B cell (primary cell): ENCODE measurements around the gene PUM2. TPM values are rescaled to one million over a fixed set of nuclear protein-coding genes. Genes with fewer than 3 reads are reported as not detected.

Experiments
- ATAC-seq: fragments of 200-7000 bp; cut with Tn5 transposase; one replicate; pipeline ENCODE4 v1.10.0; 2021; ENCODE audit warnings: low read depth, mild to moderate bottlenecking, moderate number of reproducible peaks, moderate library complexity
- CTCF ChIA-PET: fragments of 350-600 bp; sonication (Branson Sonifier 250); formaldehyde crosslinking; loops from one replicate; lab custom pipeline; 2021; ENCODE audit warnings: antibody characterized with exemption, inconsistent platforms; lab: Charles Lee
- POLR2A ChIA-PET: fragments of 350-600 bp; sonication (Branson Sonifier 250); formaldehyde crosslinking; loops from one replicate; lab custom pipeline; 2021; ENCODE audit warnings: antibody characterized with exemption; lab: Charles Lee
- DNase-seq: peaks from one replicate; pipeline ENCODE4 v3.0.0; 2013
- H2AFZ ChIP-seq: 2 replicates; pipeline ENCODE4 v1.6.1; 2012; ENCODE audit warnings: mild to moderate bottlenecking, low read depth, low read length; ENCODE audit not compliant: insufficient read depth, poor library complexity, severe bottlenecking
- H3K27ac ChIP-seq, 2 donors: 1 replicate in 1 of 2; 2 replicates in 1 of 2; pipeline ENCODE4 v1.5.1; 2012 to 2013; ENCODE audit warnings: low read length in 2 of 2, mild to moderate bottlenecking in 2 of 2, moderate library complexity in 1 of 2
- H3K27me3 ChIP-seq, 4 experiments: fragments of 200-600 bp in 1 of 4; sonication (generic) in 1 of 4; replicated peaks in 1 of 4; 1 replicate in 2 of 4; 2 replicates in 2 of 4; pipeline versions ENCODE4 v1.6.1 to v1.7.0; 2013 to 2016; ENCODE audit warnings: low read length in 3 of 4, mild to moderate bottlenecking in 2 of 4, mixed read lengths in 1 of 4, moderate library complexity in 1 of 4; ENCODE audit not compliant: insufficient read depth in 4 of 4, control insufficient read depth in 3 of 4; ENCODE audit errors: control extremely low read depth in 1 of 4
- H3K36me3 ChIP-seq, 2 experiments: replicated peaks in 1 of 2; 1 replicate in 1 of 2; 2 replicates in 1 of 2; pipeline versions ENCODE4 v1.6.1 to v1.7.1; 2013; ENCODE audit warnings: low read length in 1 of 2; ENCODE audit not compliant: insufficient read depth in 2 of 2, control insufficient read depth in 1 of 2; ENCODE audit errors: control extremely low read depth in 1 of 2, extremely low read depth in 1 of 2
- H3K4me1 ChIP-seq, 2 donors: fragments of 200-600 bp in 1 of 2; sonication (generic) in 1 of 2; 1 replicate in 1 of 2; 2 replicates in 1 of 2; pipeline versions ENCODE4 v1.5.1 to v1.6.1; 2013 to 2017; ENCODE audit warnings: low read length in 2 of 2; ENCODE audit not compliant: control insufficient read depth in 2 of 2, insufficient read depth in 2 of 2
- H3K4me2 ChIP-seq: replicated peaks from 2 replicates; pipeline ENCODE3; 2012; ENCODE audit warnings: mild to moderate bottlenecking, low read depth, low read length; ENCODE audit not compliant: poor library complexity, severe bottlenecking
- H3K4me3 ChIP-seq, 5 experiments: fragments of 200-600 bp in 1 of 5; sonication (generic) in 1 of 5; 1 replicate in 3 of 5; 2 replicates in 2 of 5; pipeline versions ENCODE4 v1.5.1 to v1.7.0; 2011 to 2016; ENCODE audit warnings: low read length in 4 of 5, mild to moderate bottlenecking in 4 of 5, low read depth in 2 of 5, control low read depth in 1 of 5, moderate library complexity in 1 of 5; ENCODE audit not compliant: insufficient read depth in 1 of 5; ENCODE audit errors: control extremely low read depth in 1 of 5, extremely low read depth in 1 of 5
- H3K79me2 ChIP-seq: fragments of 200-600 bp; sonication (generic); one replicate; pipeline ENCODE4 v1.6.0; 2016; ENCODE audit warnings: low read length; ENCODE audit not compliant: control insufficient read depth, insufficient read depth
- H3K9ac ChIP-seq: fragments of 200-600 bp; sonication (generic); 2 replicates; pipeline ENCODE4 v1.6.1; 2017; ENCODE audit warnings: mild to moderate bottlenecking, low read length, moderate library complexity
- H3K9me3 ChIP-seq, 3 donors: one replicate each; pipeline versions ENCODE4 v1.6.1 to v1.7.1; 2013; ENCODE audit warnings: low read length in 2 of 3; ENCODE audit not compliant: control insufficient read depth in 2 of 3, insufficient read depth in 1 of 3; ENCODE audit errors: control extremely low read depth in 1 of 3
- H4K20me1 ChIP-seq: 2 replicates; pipeline ENCODE4 v1.6.0; 2012; ENCODE audit warnings: mild to moderate bottlenecking, low read length; ENCODE audit not compliant: insufficient read depth, control insufficient read depth, poor library complexity, severe bottlenecking
- H3K27ac Mint-ChIP-seq: one replicate; pipeline ENCODE4 v1.8.0; 2021; ENCODE audit warnings: mixed read lengths
- H3K27me3 Mint-ChIP-seq: one replicate; pipeline ENCODE4 v1.8.0; 2021; ENCODE audit warnings: mixed read lengths
- H3K4me1 Mint-ChIP-seq: one replicate; pipeline ENCODE4 v1.8.0; 2021; ENCODE audit warnings: mixed read lengths
- H3K4me3 Mint-ChIP-seq: one replicate; pipeline ENCODE4 v1.8.0; 2021; ENCODE audit warnings: mixed read lengths
- H3K9me3 Mint-ChIP-seq: one replicate; pipeline ENCODE4 v1.8.0; 2022; ENCODE audit warnings: mixed read lengths; ENCODE audit not compliant: insufficient read depth
- CTCF ChIP-seq: fragments of 200-600 bp; IDR thresholded peaks from one replicate; pipeline ENCODE4 v1.8.0; 2022; ENCODE audit warnings: antibody characterized with exemption, mild to moderate bottlenecking
- EZH2 ChIP-seq: IDR thresholded peaks from 2 replicates; pipeline ENCODE4 v1.6.1; 2012; ENCODE audit warnings: borderline replicate concordance, low read depth, mild to moderate bottlenecking, moderate library complexity, low read length; ENCODE audit not compliant: insufficient read depth, poor library complexity, severe bottlenecking
- WGBS: methylation state at CpG from one replicate; pipeline ENCODE4 v1.1.5; 2013; ENCODE audit warnings: missing lambda C conversion rate; ENCODE audit not compliant: insufficient coverage; 5-methylcytosine and 5-hydroxymethylcytosine counted together
- intact Hi-C: fragments of 100-400 bp; cut with micrococcal nuclease; formaldehyde crosslinking; loops from one replicate; pipeline ENCODE4 v1.10.0; 2022
- polyA plus RNA-seq: library from polyadenylated mRNA; depleted of rRNA; stranded (reverse); fragments of >200 nt; gene quantifications from 2 replicates; pipeline ENCODE4 v1.2.3, GENCODE V29; 2012
- total RNA-seq, 2 donors: library from RNA; stranded (reverse); fragments of 120-200 nt in 1 of 2; gene quantifications; 1 replicate in 1 of 2; 2 replicates in 1 of 2; pipeline versions ENCODE4 v1.2.3 to v1.2.4, GENCODE V29; 2013 to 2022

PUM2 gene
- total and polyA plus RNA-seq, 2 donors (not counting 1 experiment from before 2014, with no cell fraction given), result 21.1 to 151 TPM

- peaks cover 75% of the 10 kb centered on the region for H4K20me1 ChIP-seq
Measured at GRCh38 chr2:20300656-20301055, 50.0 kb downstream of the PUM2 start.

DNA sequence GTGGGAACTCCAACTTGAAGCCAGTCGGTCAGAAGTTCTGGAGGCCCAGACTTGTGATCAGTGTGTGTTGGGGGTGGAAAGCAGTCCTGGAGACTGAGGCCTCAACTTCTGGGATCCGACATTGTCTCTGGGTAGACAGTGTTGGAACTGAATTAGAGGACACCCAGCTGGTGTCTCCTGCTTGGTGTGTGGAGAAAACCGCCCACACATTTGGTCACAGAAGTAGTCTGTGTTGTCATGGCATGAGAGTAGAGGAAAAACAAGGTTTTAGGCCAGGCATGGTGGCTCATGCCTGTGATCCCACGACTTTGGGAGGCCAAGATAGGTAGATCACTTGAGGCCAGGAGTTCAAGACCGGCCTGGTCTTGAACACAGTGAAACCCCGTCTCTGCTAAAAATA lies 51.5 kb downstream of the PUM2 start:
- ATAC-seq (no peak), DNase-seq (no peak)
- Histone ChIP-seq H3K4me3 (no peak overlapping the region), H3K36me3 (peaks cover 3 to 74% of the 10 kb centered on the region in 2 experiments), H3K27me3 (no peaks in the 10 kb centered on the region), H3K4me2 (no peak overlapping the region), H3K9me3 (no peaks in the 10 kb centered on the region), H3K9ac (no peak overlapping the region), H2AFZ (no peak overlapping the region), H4K20me1 (peaks cover 62% of the 10 kb centered on the region), H3K27ac (no peak overlapping the region), H3K79me2 (peaks cover 46% of the 10 kb centered on the region), H3K4me1 (no peaks in the 10 kb centered on the region)
- H3K27me3 Mint-ChIP-seq, result no peaks in the 10 kb centered on the region
- no peak overlapping the region for H3K27ac Mint-ChIP-seq
- intact Hi-C loops, result no loop called here
- 100% methylated on average over 6 of the region's 6 CpGs for whole genome bisulfite sequencing
- H3K4me3 Mint-ChIP-seq, result no peak overlapping the region
- TF ChIP-seq CTCF (no peak), EZH2 (no peak)
- H3K9me3 Mint-ChIP-seq, result no peaks in the 10 kb centered on the region
- ChIA-PET POLR2A (no interaction called here), CTCF (no interaction called here)
- no peaks in the 10 kb centered on the region for H3K4me1 Mint-ChIP-seq

More at GRCh38 chr2:20300656-20301055, 50.0 kb downstream of the PUM2 start:
- intact Hi-C loops, result no loop called here
- Histone ChIP-seq H3K4me1 (no peaks in the 10 kb centered on the region), H3K4me3 (no peak overlapping the region), H3K9me3 (no peaks in the 10 kb centered on the region), H3K27me3 (no peaks in the 10 kb centered on the region), H3K27ac (no peak overlapping the region), H3K4me2 (no peak overlapping the region), H3K79me2 (peaks cover 59% of the 10 kb centered on the region), H3K36me3 (peaks cover 3 to 71% of the 10 kb centered on the region in 2 experiments), H3K9ac (no peak overlapping the region), H2AFZ (no peak overlapping the region)
- H3K4me1 Mint-ChIP-seq, result no peaks in the 10 kb centered on the region
- DNase-seq (no peak), ATAC-seq (no peak)
- ChIA-PET POLR2A (interaction anchor here (0.7 kb wide), 1 partner anchor 9 kb away, joined by 5 read pairs; no protein-coding TSS in a partner anchor), CTCF (interaction anchor here (0.9 to 1.5 kb wide), 2 partner anchors 25 to 230 kb away, joined by 4 to 6 read pairs; no protein-coding TSS in a partner anchor)
- H3K27me3 Mint-ChIP-seq, result no peaks in the 10 kb centered on the region
- WGBS, result 96% methylated on average over 3 of the region's 5 CpGs
- no peak overlapping the region for H3K27ac Mint-ChIP-seq
- no peak overlapping the region for H3K4me3 Mint-ChIP-seq
- H3K9me3 Mint-ChIP-seq, result no peaks in the 10 kb centered on the region
- TF ChIP-seq CTCF, result no peak
- no peak for TF ChIP-seq EZH2
